AG09319 (cell line): ENCODE results near the gene MRPL12.

Experiments
- DNase-seq: peaks from one replicate; pipeline ENCODE4 v3.0.0-alpha.2; 2010; ENCODE audit warnings: low read depth; ENCODE audit errors: extremely low read depth
- TF ChIP-seq, protein P1 (sequence below): IDR thresholded peaks from 2 replicates; pipeline ENCODE4 v1.5.1; 2011; ENCODE audit warnings: low read depth, mild to moderate bottlenecking, inconsistent platforms, low read length, moderate library complexity

Gene MRPL12

DNA sequence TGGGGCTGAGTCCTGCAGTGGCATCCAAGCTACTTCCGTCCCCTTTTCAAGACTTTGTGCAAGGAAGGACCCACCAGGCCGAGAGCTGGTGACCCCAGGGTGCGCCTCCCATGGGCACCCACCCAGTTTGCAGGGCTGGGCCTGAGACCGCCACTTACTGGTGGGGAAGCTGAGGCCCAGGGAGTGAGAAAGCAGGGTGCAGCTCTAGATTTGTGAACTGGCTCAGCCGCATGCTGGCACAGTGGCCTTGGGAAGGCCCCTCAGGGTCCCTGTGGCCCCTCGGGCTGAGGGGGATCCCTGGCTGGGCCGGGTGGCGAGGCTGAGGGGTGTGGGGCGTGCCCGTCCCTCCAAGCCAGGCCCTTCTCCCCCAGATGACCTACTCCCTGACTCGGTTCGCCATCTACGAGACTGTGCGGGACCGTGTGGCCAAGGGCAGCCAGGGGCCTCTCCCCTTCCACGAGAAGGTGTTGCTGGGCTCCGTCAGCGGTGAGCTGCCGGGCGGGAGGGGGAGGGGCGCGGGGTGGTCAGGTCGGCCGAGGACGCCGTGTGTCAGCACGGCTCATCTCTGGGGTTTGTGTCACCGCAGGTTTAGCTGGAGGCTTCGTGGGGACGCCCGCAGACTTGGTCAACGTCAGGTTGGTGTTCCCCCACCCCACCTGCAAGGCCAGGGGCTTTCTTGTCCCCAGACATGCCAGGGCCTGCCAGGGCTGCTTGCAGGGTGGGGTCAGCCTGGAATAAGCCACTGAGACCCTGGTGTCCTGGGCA is 12.1 kb downstream of the MRPL12 start:
- no peak for DNase-seq
- TF ChIP-seq, protein P1, sequence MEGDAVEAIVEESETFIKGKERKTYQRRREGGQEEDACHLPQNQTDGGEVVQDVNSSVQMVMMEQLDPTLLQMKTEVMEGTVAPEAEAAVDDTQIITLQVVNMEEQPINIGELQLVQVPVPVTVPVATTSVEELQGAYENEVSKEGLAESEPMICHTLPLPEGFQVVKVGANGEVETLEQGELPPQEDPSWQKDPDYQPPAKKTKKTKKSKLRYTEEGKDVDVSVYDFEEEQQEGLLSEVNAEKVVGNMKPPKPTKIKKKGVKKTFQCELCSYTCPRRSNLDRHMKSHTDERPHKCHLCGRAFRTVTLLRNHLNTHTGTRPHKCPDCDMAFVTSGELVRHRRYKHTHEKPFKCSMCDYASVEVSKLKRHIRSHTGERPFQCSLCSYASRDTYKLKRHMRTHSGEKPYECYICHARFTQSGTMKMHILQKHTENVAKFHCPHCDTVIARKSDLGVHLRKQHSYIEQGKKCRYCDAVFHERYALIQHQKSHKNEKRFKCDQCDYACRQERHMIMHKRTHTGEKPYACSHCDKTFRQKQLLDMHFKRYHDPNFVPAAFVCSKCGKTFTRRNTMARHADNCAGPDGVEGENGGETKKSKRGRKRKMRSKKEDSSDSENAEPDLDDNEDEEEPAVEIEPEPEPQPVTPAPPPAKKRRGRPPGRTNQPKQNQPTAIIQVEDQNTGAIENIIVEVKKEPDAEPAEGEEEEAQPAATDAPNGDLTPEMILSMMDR, result no peak

DNA sequence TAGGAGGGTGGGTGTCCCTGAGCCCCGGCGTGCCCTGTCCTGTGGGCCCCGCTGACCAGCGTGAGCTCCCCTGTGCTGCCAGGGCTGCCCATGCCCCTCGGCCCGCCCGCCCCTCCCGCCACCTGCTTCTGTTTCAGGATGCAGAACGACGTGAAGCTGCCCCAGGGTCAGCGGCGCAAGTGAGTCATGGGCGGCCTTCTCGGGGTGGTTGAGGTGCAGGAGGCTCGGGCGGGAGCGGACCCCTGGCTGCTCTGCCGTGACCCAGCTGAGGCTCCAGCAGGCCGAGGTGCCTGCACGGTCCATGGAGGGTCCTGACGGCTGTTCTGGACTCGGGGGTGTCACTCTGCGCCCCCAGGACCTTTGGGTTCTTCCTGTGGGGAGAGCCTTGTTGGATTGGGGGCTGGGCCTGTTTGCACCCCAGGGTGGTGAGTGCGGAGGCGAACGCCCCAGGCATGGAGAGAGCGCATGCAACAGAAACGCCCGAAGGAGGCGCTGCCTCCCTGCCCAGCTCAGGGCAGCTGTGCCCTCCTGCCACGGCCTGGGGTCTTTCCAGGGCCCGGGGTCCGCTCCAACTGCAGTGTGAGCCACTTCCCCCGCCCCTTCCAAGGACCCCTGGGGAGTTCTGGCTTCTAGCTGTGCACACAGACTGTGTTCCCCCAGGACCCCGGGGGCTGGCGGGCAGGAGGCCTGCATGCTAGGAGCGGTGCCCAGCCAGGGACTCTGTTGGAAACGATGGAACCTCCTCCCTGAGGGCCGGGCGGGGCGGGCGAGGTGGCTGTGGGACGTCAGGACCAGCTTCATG is 12.9 kb downstream of the MRPL12 start:
- TF ChIP-seq, protein P1, result no peak
- no peak for DNase-seq

DNA sequence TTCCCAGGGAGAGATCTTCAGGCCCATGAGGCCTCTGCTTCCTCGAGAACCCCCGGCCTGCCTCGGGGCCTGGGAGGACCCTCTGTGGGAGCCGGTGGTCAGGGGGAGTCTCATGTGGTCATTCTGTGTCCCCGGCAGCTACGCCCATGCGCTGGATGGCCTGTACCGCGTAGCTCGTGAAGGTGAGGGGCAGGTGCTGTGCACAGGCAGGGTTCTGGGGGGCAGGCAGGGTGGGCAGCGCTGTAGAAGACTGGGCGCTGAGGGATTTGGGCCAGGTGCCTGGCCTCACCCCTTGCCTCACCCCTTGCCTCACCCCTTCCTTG is 13.5 kb downstream of the MRPL12 start:
- no peak for DNase-seq
- TF ChIP-seq, protein P1, result no peak

- no peak for DNase-seq
- TF ChIP-seq, protein P1, result no peak
These were observed 14.0 kb downstream of the MRPL12 start for GRCh38 chr17:81717049-81717765.

- DNase-seq, result no peak
- TF ChIP-seq, protein P1, result no peak
These were observed 14.6 kb downstream of the MRPL12 start for GRCh38 chr17:81717766-81718089.

GRCh38 chr17:81719410-81720266 is 16.5 kb downstream of the MRPL12 start:
- no peak for DNase-seq
- TF ChIP-seq, protein P1, result no peak
